ENCODE data around the gene GAPDH.
"Not testable (repeated sequence)": the region's sequence is repeated elsewhere in the genome, so short reads cannot be mapped to it uniquely, and the experiment has no call there.

Gene GAPDH
- 532 to 1,331 reads per million in 2 donors for total RNA-seq

DNA sequence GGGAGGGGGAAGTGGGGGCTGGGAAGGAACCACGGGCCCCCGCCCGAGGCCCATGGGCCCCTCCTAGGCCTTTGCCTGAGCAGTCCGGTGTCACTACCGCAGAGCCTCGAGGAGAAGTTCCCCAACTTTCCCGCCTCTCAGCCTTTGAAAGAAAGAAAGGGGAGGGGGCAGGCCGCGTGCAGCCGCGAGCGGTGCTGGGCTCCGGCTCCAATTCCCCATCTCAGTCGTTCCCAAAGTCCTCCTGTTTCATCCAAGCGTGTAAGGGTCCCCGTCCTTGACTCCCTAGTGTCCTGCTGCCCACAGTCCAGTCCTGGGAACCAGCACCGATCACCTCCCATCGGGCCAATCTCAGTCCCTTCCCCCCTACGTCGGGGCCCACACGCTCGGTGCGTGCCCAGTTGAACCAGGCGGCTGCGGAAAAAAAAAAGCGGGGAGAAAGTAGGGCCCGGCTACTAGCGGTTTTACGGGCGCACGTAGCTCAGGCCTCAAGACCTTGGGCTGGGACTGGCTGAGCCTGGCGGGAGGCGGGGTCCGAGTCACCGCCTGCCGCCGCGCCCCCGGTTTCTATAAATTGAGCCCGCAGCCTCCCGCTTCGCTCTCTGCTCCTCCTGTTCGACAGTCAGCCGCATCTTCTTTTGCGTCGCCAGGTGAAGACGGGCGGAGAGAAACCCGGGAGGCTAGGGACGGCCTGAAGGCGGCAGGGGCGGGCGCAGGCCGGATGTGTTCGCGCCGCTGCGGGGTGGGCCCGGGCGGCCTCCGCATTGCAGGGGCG lies at the start of gene GAPDH:
Gene GAPDH (plus strand): TSS at position 595 of the 772 bp plus-strand sequence. CDS start 316 bp downstream, outside the sequence.
- peak; percentile 80 for DNase-seq

DNA sequence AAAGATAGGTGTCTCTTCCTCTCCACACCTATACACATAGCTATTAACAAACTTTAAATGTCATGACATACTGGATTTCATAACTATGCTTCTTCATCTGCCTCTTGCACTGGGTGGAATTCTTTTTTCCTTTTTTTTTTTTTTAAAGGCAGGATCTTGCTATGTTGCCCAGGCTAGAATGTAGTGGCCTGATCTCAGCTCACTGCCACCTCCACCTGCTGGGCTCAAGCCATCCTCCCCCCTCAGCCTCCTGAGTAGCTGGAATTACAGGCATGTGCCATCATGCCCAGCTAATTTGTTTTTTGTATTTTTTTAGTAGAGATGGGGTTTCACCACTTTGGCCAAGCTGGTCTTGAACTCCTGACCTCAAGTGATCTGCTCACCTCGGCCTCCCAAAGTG lies 46.1 kb upstream of the GAPDH start:
- DNase-seq = no peak

DNA sequence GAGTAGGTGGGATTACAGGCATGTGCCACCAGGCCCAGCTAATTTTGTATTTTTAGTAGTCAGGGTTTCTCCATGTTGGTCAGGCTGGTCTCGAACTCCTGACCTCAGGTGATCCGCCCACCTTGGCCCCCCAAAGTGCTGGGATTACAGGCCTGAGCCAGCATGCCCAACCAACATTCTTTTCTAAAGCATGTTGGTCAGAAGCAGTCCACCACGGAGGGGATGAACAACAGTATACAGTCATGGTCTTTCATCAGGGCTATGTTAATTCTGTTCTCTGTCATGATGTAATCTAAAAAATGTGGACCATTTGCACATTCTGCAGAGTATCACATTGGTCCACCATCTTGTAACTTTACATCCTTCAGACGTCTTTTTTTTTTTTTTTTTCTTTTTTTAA lies 44.9 kb upstream of the GAPDH start:
- DNase-seq = no peak

DNA sequence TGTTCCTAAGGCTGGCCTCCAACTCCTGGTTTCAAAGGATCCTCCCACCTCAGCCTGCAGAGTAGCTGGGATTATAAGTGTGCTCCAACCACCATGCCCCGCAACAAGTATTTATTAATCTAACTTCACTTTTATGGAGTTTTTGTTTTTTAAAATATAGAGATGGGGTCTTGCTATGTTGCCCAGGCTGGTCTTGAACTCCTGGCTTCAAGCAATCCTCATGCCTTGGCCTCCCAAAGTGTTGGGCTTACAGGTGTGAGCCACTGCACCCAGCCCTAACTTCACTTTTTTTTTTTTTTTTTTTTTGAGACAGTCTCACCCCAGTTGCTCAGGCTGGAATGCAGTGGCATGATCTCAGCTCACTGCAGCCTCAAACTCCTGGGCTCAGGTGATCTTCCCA lies 43.6 kb upstream of the GAPDH start:
- not testable (repeated sequence) for DNase-seq

DNA sequence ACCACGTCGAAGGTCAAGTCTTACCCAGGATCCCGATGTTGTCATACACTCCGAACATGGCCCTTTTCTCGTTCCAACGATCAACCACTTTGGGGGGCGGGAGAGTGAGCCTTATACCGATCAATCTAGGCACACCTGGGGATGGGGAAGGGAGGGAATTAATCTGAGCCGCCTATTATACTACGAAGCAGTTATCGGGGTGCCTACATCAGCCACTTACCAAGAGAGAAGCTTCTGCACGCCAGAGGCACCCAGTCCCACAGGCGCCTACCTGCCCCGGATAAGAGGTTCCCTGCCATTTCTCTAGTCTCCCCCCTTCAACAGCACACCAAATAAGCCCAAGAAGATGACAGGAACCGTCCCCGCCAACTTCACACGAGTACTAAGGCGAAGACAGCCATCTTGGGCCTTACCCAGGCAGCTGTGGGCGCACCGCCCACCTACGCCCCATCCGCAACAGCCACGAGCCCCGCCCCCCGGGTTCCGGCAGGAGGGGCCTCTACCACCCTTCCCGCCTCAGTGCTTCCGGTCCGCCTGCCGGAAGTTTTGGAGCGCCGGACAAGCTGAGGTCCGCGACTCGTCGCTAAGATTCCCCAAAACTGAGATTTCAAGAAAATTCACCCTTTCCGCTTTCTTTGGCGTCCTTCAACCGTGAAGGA lies 41.4 kb upstream of the GAPDH start, which contains the start of gene MRPL51:
Gene MRPL51 (minus strand): TSS at position 425 of the 659 bp plus-strand sequence. CDS start 126 bp downstream, at position 299.
- DNase-seq = peak; percentile 97

DNA sequence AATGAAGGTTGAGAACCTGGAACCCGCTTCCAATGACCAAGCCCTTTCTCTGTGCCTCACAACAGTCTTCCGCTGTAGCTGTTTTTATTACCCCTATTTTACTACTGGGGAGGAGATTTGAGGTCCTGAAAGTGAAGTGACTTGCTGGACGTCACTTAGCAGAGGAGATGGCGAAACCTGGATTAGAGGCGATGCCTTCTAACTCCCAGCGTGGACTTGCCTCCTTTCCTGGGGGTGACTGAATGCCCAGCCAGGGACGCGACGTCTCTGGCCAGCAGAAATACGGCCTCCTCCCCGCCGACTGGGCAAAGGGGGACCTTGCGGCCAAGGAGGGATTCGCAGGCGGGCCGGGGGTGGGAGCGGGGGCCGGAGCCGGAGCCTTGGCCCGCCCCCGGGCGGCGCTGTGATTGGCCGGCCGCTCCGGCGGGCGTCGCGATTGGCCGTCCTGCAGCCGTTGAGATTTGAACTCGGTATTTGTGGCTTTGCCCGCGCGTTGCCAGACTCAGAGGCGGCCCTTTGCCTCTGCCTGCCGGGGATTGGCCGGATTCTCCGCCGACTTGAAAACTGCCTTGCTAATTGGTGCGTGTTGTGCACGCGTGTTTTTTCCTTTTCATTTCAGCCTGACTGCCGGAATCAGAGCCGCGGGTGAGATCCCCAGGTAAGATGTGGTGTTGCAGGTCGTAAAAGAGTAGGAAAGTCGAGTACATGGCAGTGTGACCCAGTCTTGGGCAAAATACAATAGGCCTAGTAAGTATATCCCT lies 40.6 kb upstream of the GAPDH start, which contains the start of gene NCAPD2:
Gene NCAPD2 (plus strand): TSS at position 606 of the 761 bp plus-strand sequence. CDS start 997 bp downstream, outside the sequence.
- peak; percentile 90 for DNase-seq

DNA sequence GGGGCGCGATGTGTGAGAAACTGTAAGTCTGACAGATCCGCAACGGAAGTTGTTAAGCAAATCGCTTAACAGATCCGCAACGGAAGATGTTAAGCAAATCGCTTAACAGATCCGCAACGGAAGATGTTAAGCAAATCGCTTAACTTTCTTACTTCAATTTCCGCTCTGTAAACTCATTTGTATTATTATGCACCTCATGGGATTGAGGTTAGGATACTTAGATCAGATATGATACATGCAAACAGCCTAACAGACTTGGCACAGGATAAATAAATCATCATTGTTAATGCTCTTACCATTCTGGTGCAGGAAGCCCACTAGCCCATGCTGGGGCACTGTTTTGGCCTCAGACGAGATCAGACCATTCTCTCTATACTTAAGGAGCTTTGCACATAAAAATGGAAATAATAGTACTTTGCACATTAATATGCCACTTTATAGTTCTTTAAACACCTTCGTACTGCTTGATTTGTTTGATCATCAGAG lies 40.0 kb upstream of the GAPDH start:
- no peak for DNase-seq

DNA sequence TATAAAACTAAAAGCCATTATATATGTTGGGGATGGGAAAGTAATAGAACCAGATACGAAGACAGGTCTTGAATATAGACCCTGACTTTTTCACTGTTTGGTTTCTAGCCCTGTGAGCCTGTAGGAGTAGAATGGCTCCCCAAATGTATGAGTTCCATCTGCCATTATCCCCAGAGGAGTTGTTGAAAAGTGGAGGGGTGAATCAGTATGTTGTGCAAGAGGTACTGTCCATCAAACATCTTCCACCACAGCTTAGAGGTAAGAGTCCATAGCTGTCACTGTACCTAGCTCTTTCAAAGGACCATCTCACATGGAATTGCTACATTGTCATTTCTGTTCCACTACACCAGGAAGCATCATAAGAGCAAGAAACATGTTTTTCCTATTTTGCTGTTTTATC lies 39.3 kb upstream of the GAPDH start:
- DNase-seq = no peak

DNA sequence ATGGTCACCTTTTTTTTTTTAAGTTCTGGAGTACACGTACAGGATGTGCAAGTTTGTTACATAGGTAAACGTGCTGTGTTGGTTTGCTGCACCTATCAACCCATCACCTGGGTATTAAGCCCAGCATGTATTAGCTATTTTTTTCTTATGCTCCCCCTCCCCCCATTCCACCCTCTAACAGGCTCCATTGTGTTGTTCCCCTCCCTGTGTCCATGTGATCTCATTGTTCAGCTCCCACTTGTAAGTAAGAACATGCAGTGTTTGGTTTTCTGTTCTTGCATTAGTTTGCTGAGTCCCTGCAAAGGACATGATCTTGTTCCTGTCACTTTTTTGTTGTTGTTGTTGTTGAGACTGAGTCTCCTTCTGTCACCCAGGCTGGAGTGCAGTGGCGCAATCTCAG lies 37.0 kb upstream of the GAPDH start:
- DNase-seq = not testable (repeated sequence)

DNA sequence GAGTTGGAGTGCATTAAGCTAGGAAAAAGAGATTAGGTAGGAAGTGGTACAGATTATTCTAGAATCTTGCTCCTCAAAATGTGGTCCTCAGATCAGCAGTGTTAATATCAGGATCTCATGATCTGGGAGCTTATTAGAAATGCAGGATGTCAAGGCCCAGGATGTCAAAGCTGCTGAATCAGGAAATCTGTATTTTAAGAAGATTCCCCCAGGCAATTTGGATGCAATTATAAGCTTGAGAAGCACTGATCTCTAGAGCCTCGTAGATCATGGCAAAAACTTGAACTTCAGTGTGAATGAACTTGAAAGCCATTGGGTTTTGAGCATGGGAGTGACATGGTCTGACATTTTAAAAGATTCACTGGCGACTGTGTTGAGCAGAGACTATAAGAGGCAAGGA lies 33.9 kb upstream of the GAPDH start:
- DNase-seq = no peak

DNA sequence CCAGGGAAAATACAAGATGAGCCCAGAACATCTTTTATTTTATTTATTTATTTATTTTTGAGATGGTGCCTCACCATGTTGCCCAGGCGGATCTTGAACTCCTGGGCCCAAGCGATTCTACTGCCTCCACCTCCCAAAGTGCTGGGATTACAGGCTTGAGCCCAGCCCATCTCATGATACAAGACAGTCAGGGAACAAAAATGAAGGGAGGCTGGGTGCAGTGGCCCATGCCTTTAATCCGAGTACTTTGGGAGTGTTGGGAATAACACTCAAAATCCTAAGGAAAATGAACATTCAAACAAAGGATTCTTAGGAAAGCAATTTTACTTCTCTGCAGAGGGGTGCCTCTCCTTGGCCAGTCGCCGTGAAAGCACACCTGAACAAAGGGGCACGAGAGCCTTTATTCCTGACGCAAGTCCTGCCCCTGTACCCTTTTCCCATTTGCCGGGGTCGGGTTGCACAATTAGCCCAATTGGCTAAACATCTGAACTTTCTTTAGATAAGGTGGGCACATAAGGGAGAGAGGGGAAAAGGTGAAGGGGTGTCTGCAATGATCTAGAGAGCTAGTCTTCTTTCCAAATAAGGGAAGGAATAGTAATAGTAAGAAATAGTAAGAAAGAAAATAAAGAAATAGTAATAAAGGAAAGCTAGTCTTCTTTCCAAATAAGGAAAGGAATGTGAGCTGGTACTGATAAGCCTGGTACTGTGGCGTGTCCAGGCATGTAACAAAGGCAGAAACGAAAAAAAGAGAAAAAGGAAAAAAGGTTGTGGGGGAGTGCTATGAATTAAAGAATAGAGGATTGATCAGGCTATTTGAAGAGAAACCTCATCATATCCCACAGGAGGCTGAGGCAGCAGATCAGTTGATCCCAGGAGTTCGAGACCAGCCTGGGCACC lies 27.0 kb upstream of the GAPDH start:
- no peak for DNase-seq

DNA sequence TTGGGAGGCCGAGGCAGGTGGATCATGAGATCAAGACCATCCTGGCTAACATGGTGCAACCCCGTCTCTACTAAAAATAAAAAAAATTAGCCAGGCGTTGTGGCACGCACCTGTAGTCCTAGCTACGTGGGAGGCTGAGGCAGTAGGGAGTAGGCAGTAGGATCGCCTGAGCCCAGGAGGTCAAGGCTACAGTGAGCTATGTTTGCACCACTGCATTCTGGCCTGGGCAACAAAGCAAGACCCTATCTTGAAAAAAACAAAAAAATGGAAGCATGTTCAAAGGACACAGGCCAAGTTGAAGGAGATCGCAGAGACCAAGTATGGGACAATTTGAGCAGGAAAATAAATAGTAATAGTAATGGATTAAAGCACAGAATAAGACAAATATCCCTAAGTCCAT lies 26.2 kb upstream of the GAPDH start:
- DNase-seq = no peak

DNA sequence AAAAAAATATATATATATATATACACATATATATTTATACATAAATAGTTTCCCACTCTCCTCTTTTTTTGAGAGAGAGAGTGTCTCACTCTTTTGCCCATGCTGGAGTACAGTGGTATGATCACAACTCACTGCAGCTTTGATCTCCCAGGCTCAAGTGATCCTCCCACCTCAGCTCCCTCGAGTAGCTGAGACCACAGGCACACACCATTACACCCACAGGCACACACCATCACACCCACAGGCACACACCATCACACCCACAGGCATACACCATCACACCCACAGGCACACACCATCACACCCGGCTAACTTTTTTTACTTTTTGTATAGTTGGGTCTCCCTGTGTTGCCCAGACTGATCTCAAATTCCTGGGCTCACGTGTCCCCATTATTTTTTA lies 14.1 kb upstream of the GAPDH start:
- no peak for DNase-seq

DNA sequence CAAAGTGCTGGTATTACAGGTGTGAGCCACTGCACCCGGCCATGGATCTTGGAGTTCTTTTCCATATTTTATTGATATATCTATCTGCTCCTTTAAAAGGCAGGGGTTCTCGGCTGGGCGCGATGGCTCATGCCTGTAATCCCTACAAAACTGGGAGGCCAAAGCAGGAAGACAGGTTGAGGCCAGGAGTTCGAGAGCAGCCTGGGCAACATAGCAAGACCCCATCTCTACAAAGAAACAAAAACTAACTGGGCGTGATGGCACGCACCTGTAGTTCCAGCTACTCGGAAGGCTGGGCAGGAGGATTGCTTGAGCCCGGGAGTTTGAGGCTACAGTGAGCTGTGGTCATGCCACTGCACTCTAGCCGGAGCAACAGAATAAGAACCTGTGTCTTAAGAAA lies 12.1 kb upstream of the GAPDH start:
- no peak for DNase-seq

DNA sequence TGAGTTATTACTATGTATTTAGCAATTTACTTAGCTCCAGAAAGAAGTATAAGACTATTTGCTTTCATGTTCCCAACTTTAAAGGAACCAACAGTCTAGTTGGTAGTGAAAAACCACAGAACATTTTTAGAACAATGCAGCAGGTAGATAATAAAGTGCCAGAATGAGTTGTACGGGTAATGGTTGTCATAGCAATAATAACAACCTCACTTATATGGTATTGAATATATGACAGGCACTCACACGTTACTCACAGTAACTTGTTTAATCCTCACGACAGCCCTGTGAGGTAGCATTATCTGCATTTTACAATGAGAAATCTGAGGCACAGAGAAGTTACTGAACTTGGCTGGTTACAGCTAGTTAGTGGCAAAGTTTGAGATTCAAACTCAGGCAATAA lies 10.6 kb upstream of the GAPDH start:
- DNase-seq = no peak

DNA sequence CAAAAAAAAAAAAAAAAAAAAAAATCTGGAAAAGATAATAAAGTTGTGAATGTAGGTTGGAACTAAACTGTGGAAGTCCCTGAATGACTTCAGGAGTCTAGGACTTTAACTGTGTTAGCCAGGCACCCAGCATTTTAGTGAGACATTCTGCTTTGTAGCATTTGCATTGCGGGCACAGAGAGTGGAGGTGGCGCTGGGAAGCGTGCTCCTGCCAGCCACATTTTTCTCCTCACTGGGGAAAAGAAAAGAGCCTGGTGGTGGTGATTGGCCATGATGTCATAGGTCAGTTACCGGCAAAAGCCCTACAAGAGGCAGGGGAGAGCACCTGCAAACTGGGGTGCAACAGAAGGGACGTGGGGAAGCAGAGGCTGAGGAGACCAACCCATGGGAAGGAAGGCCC lies 9.7 kb upstream of the GAPDH start:
- DNase-seq = no peak

DNA sequence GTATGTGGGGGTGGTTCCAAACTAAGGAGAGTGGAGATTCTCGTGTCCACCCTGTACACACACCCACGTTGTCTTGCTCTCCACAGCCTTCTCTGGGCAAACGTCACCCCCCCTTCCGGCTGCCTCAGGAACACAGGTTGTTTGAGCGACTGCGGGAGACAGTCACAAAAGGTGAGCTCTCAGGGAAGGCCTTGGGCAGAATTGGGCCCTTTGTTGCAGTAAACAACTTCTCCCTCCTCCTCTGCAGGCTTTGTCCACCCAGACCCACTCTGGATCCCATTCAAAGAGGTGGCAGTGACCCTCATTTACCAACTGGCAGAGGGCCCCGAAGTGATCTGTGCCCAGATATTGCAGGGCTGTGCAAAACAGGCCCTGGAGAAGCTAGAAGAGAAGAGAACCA lies 8.1 kb upstream of the GAPDH start:
- no peak for DNase-seq

DNA sequence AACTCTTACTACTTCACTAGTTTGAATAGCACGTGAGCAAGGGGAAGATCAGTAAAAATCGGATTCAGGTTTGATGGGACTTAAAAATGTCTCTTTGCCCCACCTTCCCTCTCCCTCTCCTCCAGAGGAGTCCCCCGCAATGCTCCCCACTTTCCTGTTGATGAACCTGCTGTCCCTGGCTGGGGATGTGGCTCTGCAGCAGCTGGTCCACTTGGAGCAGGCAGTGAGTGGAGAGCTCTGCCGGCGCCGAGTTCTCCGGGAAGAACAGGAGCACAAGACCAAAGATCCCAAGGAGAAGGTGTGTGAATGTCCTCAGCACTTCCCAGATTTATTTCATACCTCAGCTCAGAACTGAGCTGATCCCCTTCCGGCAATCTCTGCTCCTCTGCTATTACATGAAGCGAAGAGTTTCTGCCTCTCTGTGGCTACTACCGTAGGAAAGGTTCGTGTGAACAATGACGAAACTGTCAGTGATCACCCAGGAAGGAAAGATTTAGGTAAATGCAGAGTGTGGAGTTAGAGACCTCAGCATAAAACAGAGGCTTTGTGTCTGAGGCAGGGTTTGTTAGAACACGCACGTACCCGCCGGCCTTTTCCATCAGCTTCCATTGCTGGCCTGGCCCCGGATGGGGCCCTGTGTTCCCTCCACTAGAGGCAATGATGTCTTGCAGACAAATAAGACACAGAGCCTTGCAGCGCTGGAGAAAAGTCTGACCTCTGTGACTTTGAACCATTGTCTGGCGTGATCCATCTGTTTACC lies 7.4 kb upstream of the GAPDH start:
- DNase-seq = no peak

DNA sequence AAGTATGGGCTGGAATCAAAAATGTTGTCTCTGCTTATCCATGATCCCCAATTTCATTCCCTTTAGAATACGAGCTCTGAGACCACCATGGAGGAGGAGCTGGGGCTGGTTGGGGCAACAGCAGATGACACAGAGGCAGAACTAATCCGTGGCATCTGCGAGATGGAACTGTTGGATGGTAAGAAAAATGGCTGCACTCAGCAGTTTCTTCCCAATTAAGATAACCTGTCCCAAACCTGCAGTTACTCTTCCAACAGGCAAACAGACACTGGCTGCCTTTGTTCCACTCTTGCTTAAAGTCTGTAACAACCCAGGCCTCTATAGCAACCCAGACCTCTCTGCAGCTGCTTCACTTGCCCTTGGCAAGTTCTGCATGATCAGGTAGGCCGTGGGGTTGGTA lies 6.6 kb upstream of the GAPDH start:
- no peak for DNase-seq

DNA sequence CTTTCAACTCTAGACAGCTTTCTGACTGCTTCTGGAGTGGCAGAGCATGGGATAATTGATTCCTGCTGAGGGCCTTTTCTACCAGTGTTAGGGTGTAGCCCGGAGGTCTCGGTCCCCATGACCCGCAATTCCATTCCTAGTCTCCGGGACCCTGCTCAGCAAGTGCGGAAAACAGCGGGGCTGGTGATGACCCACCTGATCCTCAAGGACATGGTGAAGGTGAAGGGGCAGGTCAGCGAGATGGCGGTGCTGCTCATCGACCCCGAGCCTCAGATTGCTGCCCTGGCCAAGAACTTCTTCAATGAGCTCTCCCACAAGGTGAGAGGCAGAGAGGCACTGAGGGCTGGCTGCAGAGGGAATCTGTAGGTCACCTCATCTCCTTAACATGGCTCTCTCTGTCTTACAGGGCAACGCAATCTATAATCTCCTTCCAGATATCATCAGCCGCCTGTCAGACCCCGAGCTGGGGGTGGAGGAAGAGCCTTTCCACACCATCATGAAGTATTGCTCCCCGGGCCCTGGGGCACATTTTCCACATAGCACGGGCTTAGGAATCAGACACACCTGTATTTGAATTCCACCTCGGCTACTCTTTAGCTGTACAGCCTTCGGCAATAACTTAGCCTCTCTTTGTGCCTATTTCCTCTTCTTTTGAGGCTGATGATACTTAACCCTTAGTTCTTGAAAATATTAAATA lies 5.6 kb upstream of the GAPDH start:
- no peak for DNase-seq

DNA sequence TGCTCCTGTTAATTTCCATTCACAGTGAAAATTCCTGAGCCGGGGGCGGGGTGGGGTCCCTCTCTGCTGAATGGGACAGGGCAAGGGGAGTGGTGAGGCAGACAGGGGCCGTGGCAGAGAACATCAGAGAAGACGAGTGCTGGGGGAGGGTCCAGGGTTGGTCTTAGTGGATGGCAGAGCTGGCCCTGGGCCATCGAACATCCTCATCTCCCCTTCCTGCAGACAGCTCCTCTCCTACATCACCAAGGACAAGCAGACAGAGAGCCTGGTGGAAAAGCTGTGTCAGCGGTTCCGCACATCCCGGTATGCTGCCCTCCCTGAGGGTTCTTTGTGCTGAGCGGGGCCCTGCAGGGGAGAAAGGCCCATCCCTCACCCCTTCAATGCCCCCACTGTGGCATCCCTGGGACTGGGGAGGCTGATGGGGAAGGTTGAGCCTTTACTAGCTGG lies 5.0 kb upstream of the GAPDH start:
- DNase-seq = no peak
